PC-9 (cell line): ENCODE data around the gene SP3. TPM values are rescaled to one million over a fixed set of nuclear protein-coding genes. Genes with fewer than 3 reads are reported as not detected.

ENCODE experiments used
- BruUV-seq: library from RNA; stranded (reverse); fragments of 400-500 nt; replicated peaks from 2 replicates; lab custom pipeline; 2021; lab: Mats Ljungman, UMichigan
- CTCF ChIA-PET: fragments of 300-600 bp; sonication (Branson Sonifier 250); formaldehyde crosslinking; loops from one replicate; lab custom pipeline; 2022; ENCODE audit warnings: antibody characterized with exemption; lab: Charles Lee
- POLR2A ChIA-PET: fragments of 300-600 bp; sonication (Branson Sonifier 250); formaldehyde crosslinking; loops from one replicate; lab custom pipeline; 2022; ENCODE audit warnings: antibody characterized with exemption; ENCODE audit not compliant: unreplicated experiment; lab: Charles Lee
- DNase-seq, 2 experiments: peaks; one replicate each; pipeline versions ENCODE4 v3.0.0 to v3.0.0-alpha.2; 2015 to 2022; ENCODE audit warnings: mixed read lengths in 1 of 2
- H2AFZ ChIP-seq: fragments of 200-600 bp; sonication (generic); 2 replicates; pipeline ENCODE4 v1.8.1; 2017; ENCODE audit warnings: antibody characterized with exemption
- H3F3A ChIP-seq: fragments of 200-600 bp; sonication (generic); 2 replicates; pipeline ENCODE4 v1.8.1; 2017; ENCODE audit warnings: antibody characterized with exemption, mild to moderate bottlenecking, low read depth; ENCODE audit not compliant: insufficient read depth
- H3K27ac ChIP-seq: fragments of 200-600 bp; sonication (generic); 2 replicates; pipeline ENCODE4 v1.6.1; 2016; ENCODE audit warnings: mixed run types
- H3K27me3 ChIP-seq: fragments of 200-600 bp; sonication (generic); 2 replicates; pipeline ENCODE4 v1.6.1; 2016; ENCODE audit warnings: low read depth, mixed run types; ENCODE audit not compliant: insufficient read depth
- H3K36me3 ChIP-seq: fragments of 200-600 bp; sonication (generic); 2 replicates; pipeline ENCODE4 v1.6.1; 2016; ENCODE audit warnings: low read depth, mixed run types
- H3K4me1 ChIP-seq: fragments of 200-600 bp; sonication (generic); replicated peaks from 2 replicates; pipeline ENCODE4 v1.6.1; 2016; ENCODE audit warnings: mixed run types; ENCODE audit not compliant: insufficient read depth
- H3K4me2 ChIP-seq: fragments of 200-600 bp; sonication (generic); 2 replicates; pipeline ENCODE4 v1.6.1; 2017; ENCODE audit warnings: mixed run types
- H3K4me3 ChIP-seq: fragments of 200-600 bp; sonication (generic); 2 replicates; pipeline ENCODE4 v1.6.1; 2016; ENCODE audit warnings: mixed run types
- H3K79me2 ChIP-seq: fragments of 200-600 bp; sonication (generic); 2 replicates; pipeline ENCODE4 v1.6.1; 2017; ENCODE audit warnings: low read depth, mixed run types
- H3K9me2 ChIP-seq: fragments of 200-600 bp; sonication (generic); 2 replicates; pipeline ENCODE4 v1.8.1; 2017; ENCODE audit warnings: mild to moderate bottlenecking; ENCODE audit not compliant: insufficient read depth
- H3K9me3 ChIP-seq: fragments of 200-600 bp; sonication (generic); 2 replicates; pipeline ENCODE4 v1.8.1; 2016; ENCODE audit warnings: low read depth; ENCODE audit not compliant: insufficient read depth
- H4K20me1 ChIP-seq: fragments of 200-600 bp; sonication (generic); 2 replicates; pipeline ENCODE4 v1.8.1; 2017; ENCODE audit not compliant: insufficient read depth
- CTCF ChIP-seq: fragments of 200-600 bp; sonication (generic); conservative IDR thresholded peaks from 2 replicates; pipeline ENCODE4 v1.6.1; 2017; ENCODE audit warnings: mixed run types, antibody characterized with exemption, mild to moderate bottlenecking, moderate library complexity
- EZH2 ChIP-seq: fragments of 200-600 bp; sonication (generic); IDR thresholded peaks from 2 replicates; pipeline ENCODE4 v1.8.0; 2017; ENCODE audit warnings: antibody characterized with exemption, low read depth
- intact Hi-C: fragments of 100-400 bp; cut with micrococcal nuclease; formaldehyde crosslinking; loops from one replicate; pipeline ENCODE4 v1.10.0; 2022; ENCODE audit not compliant: unreplicated experiment
- total RNA-seq: library from RNA; stranded (reverse); gene quantifications from 2 replicates; pipeline ENCODE4 v1.2.3, GENCODE V29; 2021

Gene SP3
- total RNA-seq, 1 experiment from 2014 or later = 127 TPM

GRCh38 chr2:173868406-173868805 lies 96.8 kb downstream of the SP3 start:
- H3K27ac ChIP-seq = no peak overlapping the region
- ChIA-PET POLR2A (no interaction called here), CTCF (no interaction called here)
- no peaks in the 10 kb centered on the region for H3K9me3 ChIP-seq
- TF ChIP-seq CTCF (no peak), EZH2 (no peak)
- intact Hi-C loops = no loop called here
- no peak for DNase-seq
- no peaks in the 10 kb centered on the region for H3K36me3 ChIP-seq
- H3F3A ChIP-seq = no peaks in the 10 kb centered on the region
- H3K4me1 ChIP-seq = peaks cover 12% of the 10 kb centered on the region
- no peaks in the 10 kb centered on the region for H4K20me1 ChIP-seq
- no peaks in the 10 kb centered on the region for H3K9me2 ChIP-seq
- H3K79me2 ChIP-seq = no peaks in the 10 kb centered on the region
- H3K27me3 ChIP-seq = peaks cover 4% of the 10 kb centered on the region; the same call in 1 of the 2 replicates
- no peak overlapping the region for H3K4me3 ChIP-seq
- H2AFZ ChIP-seq = no peak overlapping the region
- no TSS peak for BruUV-seq
- no peak overlapping the region for H3K4me2 ChIP-seq

- Histone ChIP-seq H3K4me3 (no peak overlapping the region), H3K27ac (no peak overlapping the region), H3F3A (no peaks in the 10 kb centered on the region), H3K9me2 (no peaks in the 10 kb centered on the region), H3K4me1 (no peaks in the 10 kb centered on the region), H3K36me3 (no peaks in the 10 kb centered on the region), H2AFZ (no peak overlapping the region), H3K79me2 (no peaks in the 10 kb centered on the region), H4K20me1 (no peaks in the 10 kb centered on the region), H3K27me3 (peaks cover 4% of the 10 kb centered on the region; the same call in 1 of the 2 replicates), H3K4me2 (no peak overlapping the region), H3K9me3 (no peaks in the 10 kb centered on the region)
- ChIA-PET CTCF (no interaction called here), POLR2A (no interaction called here)
- intact Hi-C loops = no loop called here
- no peak for TF ChIP-seq CTCF
- TF ChIP-seq EZH2 = no peak
- DNase-seq = no peak
- no TSS peak for BruUV-seq
Observed at GRCh38 chr2:173866874-173867618, 98.1 kb downstream of the SP3 start.

- no peaks in the 10 kb centered on the region for H3F3A ChIP-seq
- TF ChIP-seq EZH2 = no peak
- TF ChIP-seq CTCF = no peak
- intact Hi-C loops = no loop called here
- no peaks in the 10 kb centered on the region for H3K36me3 ChIP-seq
- no peaks in the 10 kb centered on the region for H3K4me1 ChIP-seq
- H4K20me1 ChIP-seq = no peaks in the 10 kb centered on the region
- no peaks in the 10 kb centered on the region for H3K9me2 ChIP-seq
- H3K27ac ChIP-seq = no peak overlapping the region
- H3K79me2 ChIP-seq = no peaks in the 10 kb centered on the region
- no peak overlapping the region for H3K4me2 ChIP-seq
- no TSS peak for BruUV-seq
- no peak overlapping the region for H2AFZ ChIP-seq
- no peak overlapping the region for H3K4me3 ChIP-seq
- H3K27me3 ChIP-seq = peaks cover 4% of the 10 kb centered on the region; the same call in 1 of the 2 replicates
- ChIA-PET POLR2A (no interaction called here), CTCF (no interaction called here)
- H3K9me3 ChIP-seq = no peaks in the 10 kb centered on the region
- no peak for DNase-seq
Observed at GRCh38 chr2:173865971-173866873, 99.0 kb downstream of the SP3 start.
